Measurements from ENCODE around the gene ZNF618. TPM values are rescaled to one million over a fixed set of nuclear protein-coding genes. Genes with fewer than 3 reads are reported as not detected.

Gene ZNF618
- total RNA-seq, 1 experiment from 2014 or later: 22.0 TPM

DNA sequence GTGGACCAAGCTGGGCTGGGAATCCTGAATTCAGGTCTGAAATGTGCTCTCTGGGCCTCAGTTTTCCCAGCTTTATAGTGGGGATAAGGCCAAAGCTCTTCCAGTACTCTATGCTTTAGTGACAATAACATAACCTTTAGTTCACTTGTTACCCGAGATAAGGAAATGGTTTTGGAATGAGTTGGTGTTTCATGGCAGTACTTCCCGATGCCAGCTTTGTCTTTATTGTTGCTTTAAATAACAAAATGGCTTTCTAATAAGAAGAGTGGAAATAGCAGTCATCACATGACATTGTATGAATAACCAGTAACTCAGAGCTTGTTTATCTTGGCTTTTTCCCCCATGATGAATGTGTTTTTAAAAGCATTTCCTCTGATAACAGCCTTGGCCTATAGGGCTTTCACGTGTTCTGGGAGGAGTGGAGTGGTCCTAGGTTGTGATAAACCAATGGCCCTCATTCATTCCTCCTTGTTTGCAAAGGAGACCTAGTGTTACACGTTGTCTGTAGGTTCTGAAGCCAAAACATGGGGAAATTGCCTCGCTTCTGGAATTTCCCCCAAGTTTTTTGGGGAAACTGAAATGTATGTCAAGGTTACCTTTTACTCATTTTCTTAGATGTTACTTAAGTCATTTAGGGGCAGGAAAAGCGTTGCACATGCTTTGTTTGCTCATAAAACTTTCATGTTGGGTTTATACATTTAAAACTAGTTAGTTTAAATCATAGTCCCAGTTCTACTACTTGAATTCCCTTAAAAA is 53.7 kb downstream of the ZNF618 start (continued):
- TF ChIP-seq, protein P1, sequence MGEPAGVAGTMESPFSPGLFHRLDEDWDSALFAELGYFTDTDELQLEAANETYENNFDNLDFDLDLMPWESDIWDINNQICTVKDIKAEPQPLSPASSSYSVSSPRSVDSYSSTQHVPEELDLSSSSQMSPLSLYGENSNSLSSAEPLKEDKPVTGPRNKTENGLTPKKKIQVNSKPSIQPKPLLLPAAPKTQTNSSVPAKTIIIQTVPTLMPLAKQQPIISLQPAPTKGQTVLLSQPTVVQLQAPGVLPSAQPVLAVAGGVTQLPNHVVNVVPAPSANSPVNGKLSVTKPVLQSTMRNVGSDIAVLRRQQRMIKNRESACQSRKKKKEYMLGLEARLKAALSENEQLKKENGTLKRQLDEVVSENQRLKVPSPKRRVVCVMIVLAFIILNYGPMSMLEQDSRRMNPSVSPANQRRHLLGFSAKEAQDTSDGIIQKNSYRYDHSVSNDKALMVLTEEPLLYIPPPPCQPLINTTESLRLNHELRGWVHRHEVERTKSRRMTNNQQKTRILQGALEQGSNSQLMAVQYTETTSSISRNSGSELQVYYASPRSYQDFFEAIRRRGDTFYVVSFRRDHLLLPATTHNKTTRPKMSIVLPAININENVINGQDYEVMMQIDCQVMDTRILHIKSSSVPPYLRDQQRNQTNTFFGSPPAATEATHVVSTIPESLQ (CRISPR knock-in tag; IDR thresholded peaks at IDR 0.05): no peak
- TF ChIP-seq NR1H2 (CRISPR knock-in tag; IDR thresholded peaks at IDR 0.05): no peak
- no peak for TF ChIP-seq NR3C1 (CRISPR knock-in tag; conservative IDR thresholded peaks at IDR 0.05; ENCODE audit: low read depth)
- TF ChIP-seq ZNF396 (CRISPR knock-in tag; IDR thresholded peaks at IDR 0.05; ENCODE audit: borderline replicate concordance): no peak
- TF ChIP-seq, protein P2, sequence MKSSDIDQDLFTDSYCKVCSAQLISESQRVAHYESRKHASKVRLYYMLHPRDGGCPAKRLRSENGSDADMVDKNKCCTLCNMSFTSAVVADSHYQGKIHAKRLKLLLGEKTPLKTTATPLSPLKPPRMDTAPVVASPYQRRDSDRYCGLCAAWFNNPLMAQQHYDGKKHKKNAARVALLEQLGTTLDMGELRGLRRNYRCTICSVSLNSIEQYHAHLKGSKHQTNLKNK (CRISPR knock-in tag; IDR thresholded peaks at IDR 0.05): no peak
- TF ChIP-seq ATF1 (CRISPR knock-in tag; IDR thresholded peaks at IDR 0.05): no peak
- TF ChIP-seq, protein P3, sequence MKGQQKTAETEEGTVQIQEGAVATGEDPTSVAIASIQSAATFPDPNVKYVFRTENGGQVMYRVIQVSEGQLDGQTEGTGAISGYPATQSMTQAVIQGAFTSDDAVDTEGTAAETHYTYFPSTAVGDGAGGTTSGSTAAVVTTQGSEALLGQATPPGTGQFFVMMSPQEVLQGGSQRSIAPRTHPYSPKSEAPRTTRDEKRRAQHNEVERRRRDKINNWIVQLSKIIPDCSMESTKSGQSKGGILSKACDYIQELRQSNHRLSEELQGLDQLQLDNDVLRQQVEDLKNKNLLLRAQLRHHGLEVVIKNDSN (CRISPR knock-in tag; IDR thresholded peaks at IDR 0.05): no peak
- TF ChIP-seq, protein P4, sequence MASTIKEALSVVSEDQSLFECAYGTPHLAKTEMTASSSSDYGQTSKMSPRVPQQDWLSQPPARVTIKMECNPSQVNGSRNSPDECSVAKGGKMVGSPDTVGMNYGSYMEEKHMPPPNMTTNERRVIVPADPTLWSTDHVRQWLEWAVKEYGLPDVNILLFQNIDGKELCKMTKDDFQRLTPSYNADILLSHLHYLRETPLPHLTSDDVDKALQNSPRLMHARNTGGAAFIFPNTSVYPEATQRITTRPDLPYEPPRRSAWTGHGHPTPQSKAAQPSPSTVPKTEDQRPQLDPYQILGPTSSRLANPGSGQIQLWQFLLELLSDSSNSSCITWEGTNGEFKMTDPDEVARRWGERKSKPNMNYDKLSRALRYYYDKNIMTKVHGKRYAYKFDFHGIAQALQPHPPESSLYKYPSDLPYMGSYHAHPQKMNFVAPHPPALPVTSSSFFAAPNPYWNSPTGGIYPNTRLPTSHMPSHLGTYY (CRISPR knock-in tag; IDR thresholded peaks at IDR 0.05): no peak

DNA sequence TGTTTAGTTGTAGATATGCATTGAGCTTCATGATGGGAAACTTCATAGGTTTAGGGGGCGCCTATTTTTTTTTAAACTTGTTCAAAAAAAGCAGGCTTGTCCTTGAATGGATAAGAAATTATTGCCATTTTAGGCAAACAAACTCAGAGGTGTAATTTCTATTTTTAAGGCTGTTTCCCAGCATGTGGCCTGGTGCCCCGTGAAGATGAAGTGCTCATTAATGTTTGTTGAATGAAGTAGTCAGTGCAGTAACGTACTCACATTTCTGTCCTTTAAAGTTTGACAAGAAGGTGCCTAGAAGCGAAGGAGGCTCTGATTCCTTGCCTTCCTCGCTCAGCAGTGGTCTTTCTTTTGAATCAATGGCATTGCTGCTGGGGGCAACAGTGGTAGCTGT is 54.3 kb downstream of the ZNF618 start:
- ATAC-seq (no peak), DNase-seq (ENCODE audit: low spot score) (no peak)
- Mint-ChIP-seq H3K36me3 (peaks cover 11% of the 10 kb centered on the region), H3K9me3 (peaks cover 15% of the 10 kb centered on the region), H3K4me1 (peaks cover 6% of the 10 kb centered on the region), H3K4me3 (no peak overlapping the region), H3K27me3 (ENCODE audit: low read depth) (no peaks in the 10 kb centered on the region), H3K27ac (no peak overlapping the region)
- POLR2A ChIA-PET: no interaction called here
- CTCF ChIA-PET: interaction anchor here (1.3 kb wide), 1 partner anchor 53 kb away, joined by 3 read pairs; no protein-coding TSS in a partner anchor
- TF ChIP-seq ZBTB21 (CRISPR knock-in tag; IDR thresholded peaks at IDR 0.05; ENCODE audit: borderline replicate concordance): no peak
- TF ChIP-seq, protein P5, sequence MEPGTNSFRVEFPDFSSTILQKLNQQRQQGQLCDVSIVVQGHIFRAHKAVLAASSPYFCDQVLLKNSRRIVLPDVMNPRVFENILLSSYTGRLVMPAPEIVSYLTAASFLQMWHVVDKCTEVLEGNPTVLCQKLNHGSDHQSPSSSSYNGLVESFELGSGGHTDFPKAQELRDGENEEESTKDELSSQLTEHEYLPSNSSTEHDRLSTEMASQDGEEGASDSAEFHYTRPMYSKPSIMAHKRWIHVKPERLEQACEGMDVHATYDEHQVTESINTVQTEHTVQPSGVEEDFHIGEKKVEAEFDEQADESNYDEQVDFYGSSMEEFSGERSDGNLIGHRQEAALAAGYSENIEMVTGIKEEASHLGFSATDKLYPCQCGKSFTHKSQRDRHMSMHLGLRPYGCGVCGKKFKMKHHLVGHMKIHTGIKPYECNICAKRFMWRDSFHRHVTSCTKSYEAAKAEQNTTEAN (CRISPR knock-in tag; IDR thresholded peaks at IDR 0.05): no peak
- TF ChIP-seq, protein P6, sequence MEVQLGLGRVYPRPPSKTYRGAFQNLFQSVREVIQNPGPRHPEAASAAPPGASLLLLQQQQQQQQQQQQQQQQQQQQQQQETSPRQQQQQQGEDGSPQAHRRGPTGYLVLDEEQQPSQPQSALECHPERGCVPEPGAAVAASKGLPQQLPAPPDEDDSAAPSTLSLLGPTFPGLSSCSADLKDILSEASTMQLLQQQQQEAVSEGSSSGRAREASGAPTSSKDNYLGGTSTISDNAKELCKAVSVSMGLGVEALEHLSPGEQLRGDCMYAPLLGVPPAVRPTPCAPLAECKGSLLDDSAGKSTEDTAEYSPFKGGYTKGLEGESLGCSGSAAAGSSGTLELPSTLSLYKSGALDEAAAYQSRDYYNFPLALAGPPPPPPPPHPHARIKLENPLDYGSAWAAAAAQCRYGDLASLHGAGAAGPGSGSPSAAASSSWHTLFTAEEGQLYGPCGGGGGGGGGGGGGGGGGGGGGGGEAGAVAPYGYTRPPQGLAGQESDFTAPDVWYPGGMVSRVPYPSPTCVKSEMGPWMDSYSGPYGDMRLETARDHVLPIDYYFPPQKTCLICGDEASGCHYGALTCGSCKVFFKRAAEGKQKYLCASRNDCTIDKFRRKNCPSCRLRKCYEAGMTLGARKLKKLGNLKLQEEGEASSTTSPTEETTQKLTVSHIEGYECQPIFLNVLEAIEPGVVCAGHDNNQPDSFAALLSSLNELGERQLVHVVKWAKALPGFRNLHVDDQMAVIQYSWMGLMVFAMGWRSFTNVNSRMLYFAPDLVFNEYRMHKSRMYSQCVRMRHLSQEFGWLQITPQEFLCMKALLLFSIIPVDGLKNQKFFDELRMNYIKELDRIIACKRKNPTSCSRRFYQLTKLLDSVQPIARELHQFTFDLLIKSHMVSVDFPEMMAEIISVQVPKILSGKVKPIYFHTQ (CRISPR knock-in tag; IDR thresholded peaks at IDR 0.05): no peak
- TF ChIP-seq, protein P7, sequence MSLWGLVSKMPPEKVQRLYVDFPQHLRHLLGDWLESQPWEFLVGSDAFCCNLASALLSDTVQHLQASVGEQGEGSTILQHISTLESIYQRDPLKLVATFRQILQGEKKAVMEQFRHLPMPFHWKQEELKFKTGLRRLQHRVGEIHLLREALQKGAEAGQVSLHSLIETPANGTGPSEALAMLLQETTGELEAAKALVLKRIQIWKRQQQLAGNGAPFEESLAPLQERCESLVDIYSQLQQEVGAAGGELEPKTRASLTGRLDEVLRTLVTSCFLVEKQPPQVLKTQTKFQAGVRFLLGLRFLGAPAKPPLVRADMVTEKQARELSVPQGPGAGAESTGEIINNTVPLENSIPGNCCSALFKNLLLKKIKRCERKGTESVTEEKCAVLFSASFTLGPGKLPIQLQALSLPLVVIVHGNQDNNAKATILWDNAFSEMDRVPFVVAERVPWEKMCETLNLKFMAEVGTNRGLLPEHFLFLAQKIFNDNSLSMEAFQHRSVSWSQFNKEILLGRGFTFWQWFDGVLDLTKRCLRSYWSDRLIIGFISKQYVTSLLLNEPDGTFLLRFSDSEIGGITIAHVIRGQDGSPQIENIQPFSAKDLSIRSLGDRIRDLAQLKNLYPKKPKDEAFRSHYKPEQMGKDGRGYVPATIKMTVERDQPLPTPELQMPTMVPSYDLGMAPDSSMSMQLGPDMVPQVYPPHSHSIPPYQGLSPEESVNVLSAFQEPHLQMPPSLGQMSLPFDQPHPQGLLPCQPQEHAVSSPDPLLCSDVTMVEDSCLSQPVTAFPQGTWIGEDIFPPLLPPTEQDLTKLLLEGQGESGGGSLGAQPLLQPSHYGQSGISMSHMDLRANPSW (CRISPR knock-in tag; conservative IDR thresholded peaks at IDR 0.05; ENCODE audit: low read depth): no peak
- no peak for TF ChIP-seq MXD4 (CRISPR knock-in tag; IDR thresholded peaks at IDR 0.05; ENCODE audit: borderline replicate concordance)
- no peak for TF ChIP-seq FOXJ3 (CRISPR knock-in tag; IDR thresholded peaks at IDR 0.05; ENCODE audit: borderline replicate concordance)
- TF ChIP-seq, protein P8, sequence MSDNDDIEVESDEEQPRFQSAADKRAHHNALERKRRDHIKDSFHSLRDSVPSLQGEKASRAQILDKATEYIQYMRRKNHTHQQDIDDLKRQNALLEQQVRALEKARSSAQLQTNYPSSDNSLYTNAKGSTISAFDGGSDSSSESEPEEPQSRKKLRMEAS (CRISPR knock-in tag; IDR thresholded peaks at IDR 0.05): no peak
- TF ChIP-seq GABPB1 (CRISPR knock-in tag; IDR thresholded peaks at IDR 0.05): no peak
- TF ChIP-seq CBFB (CRISPR knock-in tag; IDR thresholded peaks at IDR 0.05; ENCODE audit: low read depth): no peak
- TF ChIP-seq, protein P9, sequence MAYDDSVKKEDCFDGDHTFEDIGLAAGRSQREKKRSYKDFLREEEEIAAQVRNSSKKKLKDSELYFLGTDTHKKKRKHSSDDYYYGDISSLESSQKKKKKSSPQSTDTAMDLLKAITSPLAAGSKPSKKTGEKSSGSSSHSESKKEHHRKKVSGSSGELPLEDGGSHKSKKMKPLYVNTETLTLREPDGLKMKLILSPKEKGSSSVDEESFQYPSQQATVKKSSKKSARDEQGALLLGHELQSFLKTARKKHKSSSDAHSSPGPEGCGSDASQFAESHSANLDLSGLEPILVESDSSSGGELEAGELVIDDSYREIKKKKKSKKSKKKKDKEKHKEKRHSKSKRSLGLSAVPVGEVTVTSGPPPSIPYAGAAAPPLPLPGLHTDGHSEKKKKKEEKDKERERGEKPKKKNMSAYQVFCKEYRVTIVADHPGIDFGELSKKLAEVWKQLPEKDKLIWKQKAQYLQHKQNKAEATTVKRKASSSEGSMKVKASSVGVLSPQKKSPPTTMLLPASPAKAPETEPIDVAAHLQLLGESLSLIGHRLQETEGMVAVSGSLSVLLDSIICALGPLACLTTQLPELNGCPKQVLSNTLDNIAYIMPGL (CRISPR knock-in tag; IDR thresholded peaks at IDR 0.05): no peak
